Adipose tissue (tissue), 3 donors: ENCODE results near the gene SLC22A7. TPM values are rescaled to one million over a fixed set of nuclear protein-coding genes. Genes with fewer than 3 reads are reported as not detected.

ENCODE experiments used
- H3K27ac ChIP-seq: one replicate; pipeline ENCODE4 v1.5.1; 2013; ENCODE audit warnings: low read depth, low read length
- WGBS, 3 donors: extraction: QIAGEN DNeasy Blood & Tissue Kit; methylation state at CpG; one replicate each; pipeline ENCODE4 v1.1.7; 2013; 5-methylcytosine and 5-hydroxymethylcytosine counted together
- polyA plus RNA-seq, 3 donors: library from polyadenylated mRNA; stranded (reverse); fragments of 200-250 nt; gene quantifications; one replicate each; pipeline ENCODE4 v1.2.3, GENCODE V29; 2013
- donor health status: healthy with polysubstance abuse.
- donor health status: Bipolar disorder and iron deficiency.
- donor health status: healthy.

SLC22A7 gene
- not detected for polyA plus RNA-seq

GRCh38 chr6:43297644-43298564 is at the start of gene SLC22A7:
TSS of gene SLC22A7 (plus strand) at chr6:43298260. CDS start at chr6:43298359, 99 bp downstream.
- H3K27ac ChIP-seq: no peak within 1 kb of the TSS
- WGBS, 3 donors: 65 to 71% (median 68%) methylated on average over 10 of the region's 10 CpGs

GRCh38 chr6:43248791-43249190 is 49.3 kb upstream of the SLC22A7 start:
- H3K27ac ChIP-seq: no peak overlapping the region

GRCh38 chr6:43250992-43251373 is 47.1 kb upstream of the SLC22A7 start:
- WGBS, 3 donors: 12 to 17% (median 13%) methylated on average over 8 of the region's 8 CpGs
- H3K27ac ChIP-seq: no peak overlapping the region

- WGBS, 3 donors: 89 to 96% (median 91%) methylated on average over 11 of the region's 11 CpGs
- no peak overlapping the region for H3K27ac ChIP-seq
Measured at GRCh38 chr6:43253401-43253800, 44.7 kb upstream of the SLC22A7 start.

- WGBS, 3 donors: 85 to 88% (median 86%) methylated on average over 15 of the region's 15 CpGs
- H3K27ac ChIP-seq: no peak overlapping the region
Measured at GRCh38 chr6:43254138-43254817, 43.8 kb upstream of the SLC22A7 start.

GRCh38 chr6:43254846-43255245 is 43.2 kb upstream of the SLC22A7 start:
- WGBS, 3 donors: 78 to 83% (median 79%) methylated on average over 11 of the region's 11 CpGs
- H3K27ac ChIP-seq: no peak overlapping the region

- WGBS, 3 donors: 74 to 83% (median 76%) methylated on average over 11 of the region's 11 CpGs
- H3K27ac ChIP-seq: no peak overlapping the region
Measured at GRCh38 chr6:43255408-43256054, 42.5 kb upstream of the SLC22A7 start.

- no peak overlapping the region for H3K27ac ChIP-seq
- 83 to 86% (median 85%) methylated on average over 9 of the region's 9 CpGs for WGBS, 3 donors
Measured at GRCh38 chr6:43256670-43257366, 41.2 kb upstream of the SLC22A7 start.

- no peak overlapping the region for H3K27ac ChIP-seq
- WGBS, 3 donors: 78 to 87% (median 84%) methylated on average over 12 of the region's 12 CpGs
Measured at GRCh38 chr6:43257367-43258145, 40.5 kb upstream of the SLC22A7 start.

GRCh38 chr6:43258180-43258579 is 39.9 kb upstream of the SLC22A7 start:
- WGBS, 3 donors: 60 to 72% (median 67%) methylated on average over 4 of the region's 4 CpGs
- H3K27ac ChIP-seq: no peak overlapping the region

- H3K27ac ChIP-seq: no peak overlapping the region
- 85 to 92% (median 91%) methylated on average over 30 of the region's 30 CpGs for WGBS, 3 donors
Measured at GRCh38 chr6:43258807-43259686, 39.0 kb upstream of the SLC22A7 start.

GRCh38 chr6:43260791-43261190 is 37.3 kb upstream of the SLC22A7 start:
- no peak overlapping the region for H3K27ac ChIP-seq
- WGBS, 3 donors: 76 to 82% (median 80%) methylated on average over 4 of the region's 4 CpGs

- H3K27ac ChIP-seq: no peak overlapping the region
- 82 to 84% (median 83%) methylated on average over 5 of the region's 5 CpGs for WGBS, 3 donors
Measured at GRCh38 chr6:43261198-43261597, 36.9 kb upstream of the SLC22A7 start.

- no peak overlapping the region for H3K27ac ChIP-seq
- 80 to 83% (median 80%) methylated on average over 14 of the region's 14 CpGs for WGBS, 3 donors
Measured at GRCh38 chr6:43262000-43262779, 35.9 kb upstream of the SLC22A7 start.

- H3K27ac ChIP-seq: no peak overlapping the region
- 88 to 91% (median 89%) methylated on average over 37 to 39 of the region's 39 CpGs for WGBS, 3 donors
Measured at GRCh38 chr6:43262780-43263313, 35.2 kb upstream of the SLC22A7 start.
